Measurements from ENCODE around the gene CISD1.

- TF ChIP-seq, protein P1, sequence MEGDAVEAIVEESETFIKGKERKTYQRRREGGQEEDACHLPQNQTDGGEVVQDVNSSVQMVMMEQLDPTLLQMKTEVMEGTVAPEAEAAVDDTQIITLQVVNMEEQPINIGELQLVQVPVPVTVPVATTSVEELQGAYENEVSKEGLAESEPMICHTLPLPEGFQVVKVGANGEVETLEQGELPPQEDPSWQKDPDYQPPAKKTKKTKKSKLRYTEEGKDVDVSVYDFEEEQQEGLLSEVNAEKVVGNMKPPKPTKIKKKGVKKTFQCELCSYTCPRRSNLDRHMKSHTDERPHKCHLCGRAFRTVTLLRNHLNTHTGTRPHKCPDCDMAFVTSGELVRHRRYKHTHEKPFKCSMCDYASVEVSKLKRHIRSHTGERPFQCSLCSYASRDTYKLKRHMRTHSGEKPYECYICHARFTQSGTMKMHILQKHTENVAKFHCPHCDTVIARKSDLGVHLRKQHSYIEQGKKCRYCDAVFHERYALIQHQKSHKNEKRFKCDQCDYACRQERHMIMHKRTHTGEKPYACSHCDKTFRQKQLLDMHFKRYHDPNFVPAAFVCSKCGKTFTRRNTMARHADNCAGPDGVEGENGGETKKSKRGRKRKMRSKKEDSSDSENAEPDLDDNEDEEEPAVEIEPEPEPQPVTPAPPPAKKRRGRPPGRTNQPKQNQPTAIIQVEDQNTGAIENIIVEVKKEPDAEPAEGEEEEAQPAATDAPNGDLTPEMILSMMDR (IDR thresholded peaks at IDR 0.05), result no peak
- TF ChIP-seq EP300 (IDR thresholded peaks at IDR 0.05), result no peak
- no peak for TF ChIP-seq POLR2A (IDR thresholded peaks at IDR 0.05)
Measured at GRCh38 chr10:58278962-58279307, 10.0 kb downstream of the CISD1 start.
